IMR-90 (cell line): Measurements from ENCODE around the gene SERPINI1. TPM values are rescaled to one million over a fixed set of nuclear protein-coding genes. Genes with fewer than 3 reads are reported as not detected.
A peak's percentile ranks its signal among the peaks of the same experiment; 100 is the strongest.

Experiments used
- ATAC-seq: fragments of 200-7000 bp; cut with Tn5 transposase; 2 replicates; pipeline ENCODE4 v1.9.1; 2020; ENCODE audit warnings: low read depth, mild to moderate bottlenecking, moderate library complexity
- BruUV-seq: library from RNA; stranded (reverse); fragments of 400-500 nt; replicated peaks from 2 replicates; lab custom pipeline; 2021; lab: Mats Ljungman, UMichigan
- CTCF ChIA-PET: fragments of 300-600 bp; formaldehyde crosslinking; extraction: SDS; loops from one replicate; lab custom pipeline; 2021; ENCODE audit warnings: antibody characterized with exemption; lab: Yijun Ruan, JAX
- POLR2A ChIA-PET: fragments of 300-600 bp; sonication (Branson Sonifier 250); formaldehyde crosslinking; loops from one replicate; lab custom pipeline; 2022; ENCODE audit warnings: antibody characterized with exemption; ENCODE audit not compliant: unreplicated experiment; lab: Charles Lee
- DNase-seq: peaks from one replicate; pipeline ENCODE4 v3.0.0; 2013
- H2AFZ ChIP-seq: replicated peaks from 2 replicates; pipeline ENCODE3; 2013; ENCODE audit warnings: low read length, mild to moderate bottlenecking; ENCODE audit not compliant: poor library complexity
- H2AK5ac ChIP-seq: 2 replicates; pipeline ENCODE4 v1.6.1; 2013; ENCODE audit warnings: low read depth, low read length, inconsistent platforms
- H2AK9ac ChIP-seq: replicated peaks from 2 replicates; pipeline ENCODE3; 2013; ENCODE audit warnings: mild to moderate bottlenecking, low read depth, low read length, moderate library complexity; ENCODE audit not compliant: poor library complexity
- H2BK120ac ChIP-seq: 2 replicates; pipeline ENCODE4 v1.6.1; 2013; ENCODE audit warnings: low read depth, low read length, inconsistent platforms
- H2BK15ac ChIP-seq: 3 replicates; pipeline ENCODE4 v1.6.1; 2013; ENCODE audit warnings: low read depth, low read length, inconsistent platforms
- H2BK20ac ChIP-seq: 2 replicates; pipeline ENCODE4 v1.6.1; 2013; ENCODE audit warnings: low read depth, mild to moderate bottlenecking, inconsistent platforms, low read length, moderate library complexity
- H2BK5ac ChIP-seq: 2 replicates; pipeline ENCODE4 v1.6.1; 2013; ENCODE audit warnings: mild to moderate bottlenecking, low read depth, low read length, inconsistent platforms; ENCODE audit not compliant: poor library complexity, severe bottlenecking
- H3K14ac ChIP-seq: replicated peaks from 2 replicates; pipeline ENCODE4 v1.6.1; 2013; ENCODE audit warnings: low read depth, low read length, inconsistent platforms
- H3K18ac ChIP-seq: 2 replicates; pipeline ENCODE4 v1.6.1; 2013; ENCODE audit warnings: low read depth, low read length, control low read depth
- H3K23ac ChIP-seq: 2 replicates; pipeline ENCODE4 v1.6.1; 2013; ENCODE audit warnings: low read depth, low read length, inconsistent platforms
- H3K27ac ChIP-seq: 2 replicates; pipeline ENCODE4 v1.5.1; 2013; ENCODE audit warnings: mild to moderate bottlenecking, control low read depth, low read length; ENCODE audit not compliant: insufficient read depth
- H3K27me3 ChIP-seq: 2 replicates; pipeline ENCODE4 v1.6.1; 2013; ENCODE audit warnings: low read length; ENCODE audit not compliant: control insufficient read depth, insufficient read depth
- H3K36me3 ChIP-seq: 2 replicates; pipeline ENCODE4 v1.6.1; 2013; ENCODE audit warnings: low read length, mixed read lengths; ENCODE audit not compliant: control insufficient read depth, insufficient read depth
- H3K4ac ChIP-seq: 2 replicates; pipeline ENCODE4 v1.6.1; 2013; ENCODE audit warnings: low read depth, low read length, inconsistent platforms
- H3K4me1 ChIP-seq: 2 replicates; pipeline ENCODE4 v1.6.1; 2013; ENCODE audit warnings: low read length, mixed read lengths; ENCODE audit not compliant: control insufficient read depth, insufficient read depth
- H3K4me2 ChIP-seq: 2 replicates; pipeline ENCODE4 v1.6.1; 2013; ENCODE audit warnings: low read depth, mild to moderate bottlenecking, control low read depth, low read length, moderate library complexity
- H3K4me3 ChIP-seq: 2 replicates; pipeline ENCODE4 v1.5.1; 2013; ENCODE audit warnings: low read depth, mild to moderate bottlenecking, control low read depth, low read length, moderate library complexity; ENCODE audit not compliant: insufficient read depth
- H3K56ac ChIP-seq: 2 replicates; pipeline ENCODE4 v1.6.1; 2013; ENCODE audit warnings: low read length, inconsistent platforms; ENCODE audit not compliant: insufficient read depth; ENCODE audit errors: extremely low read depth
- H3K79me1 ChIP-seq, 2 experiments: 2 replicates each; pipeline ENCODE4 v1.6.1; 2013; ENCODE audit warnings: low read length in 2 of 2, inconsistent platforms in 1 of 2, low read depth in 1 of 2
- H3K9ac ChIP-seq: 2 replicates; pipeline ENCODE4 v1.6.1; 2013; ENCODE audit warnings: low read depth, low read length, control low read depth
- H3K9me1 ChIP-seq: 2 replicates; pipeline ENCODE4 v1.6.1; 2013; ENCODE audit warnings: low read length, inconsistent platforms; ENCODE audit not compliant: insufficient read depth
- H3K9me3 ChIP-seq: 2 replicates; pipeline ENCODE4 v1.6.1; 2013; ENCODE audit warnings: low read length; ENCODE audit not compliant: control insufficient read depth, insufficient read depth
- H4K20me1 ChIP-seq: 2 replicates; pipeline ENCODE4 v1.6.1; 2013; ENCODE audit warnings: low read length, inconsistent platforms; ENCODE audit not compliant: insufficient read depth
- H4K5ac ChIP-seq: 2 replicates; pipeline ENCODE4 v1.6.1; 2013; ENCODE audit warnings: mild to moderate bottlenecking, low read depth, low read length, control low read depth
- H4K8ac ChIP-seq, 2 experiments: 2 replicates each; pipeline ENCODE4 v1.6.1; 2013; ENCODE audit warnings: low read depth in 2 of 2, low read length in 2 of 2, control low read depth in 1 of 2, inconsistent platforms in 1 of 2
- H4K91ac ChIP-seq: 2 replicates; pipeline ENCODE4 v1.6.1; 2013; ENCODE audit warnings: low read depth, low read length, inconsistent platforms; ENCODE audit not compliant: insufficient read depth
- CEBPB ChIP-seq: IDR thresholded peaks from 2 replicates; pipeline ENCODE4 v1.6.1; 2012; ENCODE audit warnings: low read depth, low read length, improper control_type of control experiment
- FOS ChIP-seq: fragments of 150-350 bp; IDR thresholded peaks from 2 replicates; pipeline ENCODE4 v1.6.1; 2016; ENCODE audit warnings: low read depth, low read length
- MXI1 ChIP-seq: IDR thresholded peaks from 2 replicates; pipeline ENCODE4 v1.6.1; 2012; ENCODE audit warnings: low read depth, mild to moderate bottlenecking, low read length, moderate library complexity, borderline replicate concordance
- RAD21 ChIP-seq: IDR thresholded peaks from 2 replicates; pipeline ENCODE4 v1.6.1; 2012; ENCODE audit warnings: low read length, improper control_type of control experiment
- RFX5 ChIP-seq: IDR thresholded peaks from 2 replicates; pipeline ENCODE4 v1.8.0; 2012; ENCODE audit warnings: low read depth, mild to moderate bottlenecking, low read length, moderate library complexity
- WGBS, 2 experiments: methylation state at CpG; one replicate each; pipeline versions ENCODE4 v1.1.5 to v1.1.7; 2013; ENCODE audit warnings: missing lambda C conversion rate in 2 of 2; ENCODE audit not compliant: insufficient read length in 1 of 2; ENCODE audit errors: extremely low coverage in 2 of 2; 5-methylcytosine and 5-hydroxymethylcytosine counted together
- dilution Hi-C: fragments of 300-500 bp; cut with HindIII; formaldehyde crosslinking; loops from one replicate; pipeline ENCODE4 v1.14.3; 2018; ENCODE audit warnings: low sequenced_read_pairs; ENCODE audit not compliant: unreplicated experiment
- in situ Hi-C: fragments of 300-500 bp; cut with MboI; formaldehyde crosslinking; loops from 3 replicates; pipeline ENCODE4 v1.14.3; 2019; ENCODE audit warnings: low sequenced_read_pairs, inconsistent platforms, mixed read lengths
- intact Hi-C: fragments of 100-400 bp; cut with micrococcal nuclease; formaldehyde crosslinking; loops from 2 replicates; pipeline ENCODE4 v1.10.0; 2022
- polyA plus RNA-seq, 3 experiments: library from polyadenylated mRNA; depleted of rRNA; stranded (reverse); fragments of >200 nt; gene quantifications; 2 replicates each; pipeline ENCODE4 v1.2.3, GENCODE V29; 2012; ENCODE audit warnings: low replicate concordance in 1 of 3
- total RNA-seq: library from RNA; depleted of rRNA; stranded (reverse); fragments of >200 nt; gene quantifications from 2 replicates; pipeline ENCODE4 v1.2.3, GENCODE V29; 2012
- TF ChIP-seq, protein P1 (sequence below): conservative IDR thresholded peaks from 2 replicates; pipeline ENCODE4 v1.5.1; 2012; ENCODE audit warnings: mild to moderate bottlenecking, low read depth, low read length, improper control_type of control experiment

Gene SERPINI1
- total and polyA plus RNA-seq, 2 of the 4 experiments (the other 2 are of a cell fraction): 0.36 to 1.3 TPM

DNA sequence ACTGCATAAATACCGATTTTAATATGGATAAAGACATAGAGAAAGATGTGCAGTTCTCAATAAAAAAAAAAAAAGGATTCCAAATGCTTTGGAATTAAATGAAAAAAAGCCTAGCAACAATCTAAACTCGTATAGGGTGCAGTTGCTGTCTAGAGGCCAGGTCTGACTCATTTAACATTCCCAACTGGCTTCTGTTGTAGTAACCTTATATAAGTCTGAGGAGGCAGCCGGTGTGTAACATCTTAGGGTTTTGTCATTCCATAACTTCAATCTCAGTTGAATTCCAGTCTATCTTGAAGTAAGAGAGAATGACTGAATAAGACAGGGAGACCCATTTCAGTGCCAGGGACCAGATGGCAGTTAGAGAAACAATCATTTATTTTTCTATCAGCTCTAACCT, 7.3 kb upstream of the SERPINI1 start:
- Histone ChIP-seq H4K20me1 (peaks cover 67% of the 10 kb centered on the region), H3K4ac (no peak overlapping the region), H3K27me3 (no peaks in the 10 kb centered on the region), H4K91ac (no peak overlapping the region), H2BK15ac (no peak overlapping the region), H4K8ac (no peak overlapping the region), H3K23ac (no peak overlapping the region), H3K4me3 (no peak overlapping the region), H2AK5ac (no peak overlapping the region), H3K14ac (no peak overlapping the region), H4K5ac (no peak overlapping the region), H3K9ac (no peak overlapping the region), H2BK5ac (no peak overlapping the region), H3K4me1 (peaks cover 2% of the 10 kb centered on the region; the same call in 1 of the 2 replicates), H3K18ac (no peak overlapping the region), H3K56ac (no peak overlapping the region), H3K9me1 (peaks cover 7% of the 10 kb centered on the region), H3K4me2 (no peak overlapping the region), H3K79me1 (peaks cover 10 to 47% of the 10 kb centered on the region in 2 experiments), H2AK9ac (no peak overlapping the region), H2BK120ac (no peak overlapping the region), H2AFZ (no peak overlapping the region), H2BK20ac (no peak overlapping the region), H3K27ac (no peak overlapping the region), H3K9me3 (no peaks in the 10 kb centered on the region), H3K36me3 (no peaks in the 10 kb centered on the region)
- ATAC-seq (peak; percentile 92), DNase-seq (peak; percentile 84)
- in situ Hi-C loops (no loop called here), intact Hi-C loops (no loop called here), dilution Hi-C loops (no loop called here)
- TF ChIP-seq CEBPB (peak; percentile 38; the same call in 1 of the 2 replicates), MXI1 (no peak), RAD21 (no peak), FOS (peak; percentile 46; the same call in 1 of the 2 replicates), RFX5 (peak; percentile 38; the same call in 1 of the 2 replicates)
- TF ChIP-seq, protein P1, sequence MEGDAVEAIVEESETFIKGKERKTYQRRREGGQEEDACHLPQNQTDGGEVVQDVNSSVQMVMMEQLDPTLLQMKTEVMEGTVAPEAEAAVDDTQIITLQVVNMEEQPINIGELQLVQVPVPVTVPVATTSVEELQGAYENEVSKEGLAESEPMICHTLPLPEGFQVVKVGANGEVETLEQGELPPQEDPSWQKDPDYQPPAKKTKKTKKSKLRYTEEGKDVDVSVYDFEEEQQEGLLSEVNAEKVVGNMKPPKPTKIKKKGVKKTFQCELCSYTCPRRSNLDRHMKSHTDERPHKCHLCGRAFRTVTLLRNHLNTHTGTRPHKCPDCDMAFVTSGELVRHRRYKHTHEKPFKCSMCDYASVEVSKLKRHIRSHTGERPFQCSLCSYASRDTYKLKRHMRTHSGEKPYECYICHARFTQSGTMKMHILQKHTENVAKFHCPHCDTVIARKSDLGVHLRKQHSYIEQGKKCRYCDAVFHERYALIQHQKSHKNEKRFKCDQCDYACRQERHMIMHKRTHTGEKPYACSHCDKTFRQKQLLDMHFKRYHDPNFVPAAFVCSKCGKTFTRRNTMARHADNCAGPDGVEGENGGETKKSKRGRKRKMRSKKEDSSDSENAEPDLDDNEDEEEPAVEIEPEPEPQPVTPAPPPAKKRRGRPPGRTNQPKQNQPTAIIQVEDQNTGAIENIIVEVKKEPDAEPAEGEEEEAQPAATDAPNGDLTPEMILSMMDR: no peak
- CTCF ChIA-PET: no interaction called here
- WGBS, 2 experiments: no CpG with 5 or more reads among the region's 3 CpGs
- POLR2A ChIA-PET: no interaction called here
- no TSS peak for BruUV-seq
